Neuronal stem cell (in vitro differentiated cells): ENCODE measurements around the gene RNF222.
A peak's percentile ranks its signal among the peaks of the same experiment; 100 is the strongest.

Source experiments
- DNase-seq: peaks from one replicate; pipeline ENCODE4 v3.0.0-alpha.2; 2013; ENCODE audit warnings: low spot score
- H2AFZ ChIP-seq: one replicate; pipeline ENCODE4 v1.6.1; 2013; ENCODE audit warnings: mild to moderate bottlenecking, low read length, inconsistent platforms
- H2AK5ac ChIP-seq: 2 replicates; pipeline ENCODE4 v1.6.1; 2013; ENCODE audit warnings: low read depth, mild to moderate bottlenecking, inconsistent platforms, low read length, moderate library complexity, mixed read lengths
- H2BK120ac ChIP-seq: 2 replicates; pipeline ENCODE4 v1.6.1; 2013; ENCODE audit warnings: low read depth, mild to moderate bottlenecking, inconsistent platforms, low read length, moderate library complexity, mixed read lengths
- H2BK12ac ChIP-seq: one replicate; pipeline ENCODE4 v1.6.1; 2013; ENCODE audit warnings: low read length, inconsistent platforms
- H2BK15ac ChIP-seq: 2 replicates; pipeline ENCODE4 v1.6.1; 2013; ENCODE audit warnings: mild to moderate bottlenecking, low read length, inconsistent platforms, mixed read lengths
- H2BK5ac ChIP-seq: one replicate; pipeline ENCODE4 v1.6.1; 2013; ENCODE audit warnings: inconsistent platforms, mild to moderate bottlenecking, low read length, moderate library complexity
- H3K14ac ChIP-seq: one replicate; pipeline ENCODE4 v1.6.1; 2013; ENCODE audit warnings: low read length, inconsistent platforms
- H3K18ac ChIP-seq: 2 replicates; pipeline ENCODE4 v1.6.1; 2013; ENCODE audit warnings: low read length, inconsistent platforms
- H3K23ac ChIP-seq: 2 replicates; pipeline ENCODE4 v1.6.1; 2013; ENCODE audit warnings: low read depth, mild to moderate bottlenecking, mixed read lengths, low read length, inconsistent platforms; ENCODE audit not compliant: poor library complexity
- H3K27ac ChIP-seq: replicated peaks from 3 replicates; pipeline ENCODE4 v1.5.1; 2013; ENCODE audit warnings: low read length, inconsistent platforms
- H3K27me3 ChIP-seq, 3 experiments: 2 replicates each; pipeline ENCODE4 v1.6.1; 2013; ENCODE audit warnings: low read length in 3 of 3, mild to moderate bottlenecking in 2 of 3, inconsistent platforms in 1 of 3, low read depth in 1 of 3, mixed read lengths in 1 of 3, moderate library complexity in 1 of 3; ENCODE audit not compliant: control insufficient read depth in 3 of 3, insufficient read depth in 3 of 3
- H3K36me3 ChIP-seq, 2 donors: replicated peaks in 1 of 2; 2 replicates each; pipeline ENCODE4 v1.6.1; 2013; ENCODE audit warnings: low read length in 2 of 2; ENCODE audit not compliant: control insufficient read depth in 2 of 2, insufficient read depth in 2 of 2
- H3K4ac ChIP-seq: 2 replicates; pipeline ENCODE4 v1.6.1; 2013; ENCODE audit warnings: inconsistent platforms, mild to moderate bottlenecking, low read length, moderate library complexity
- H3K4me1 ChIP-seq, 2 donors: 1 replicate in 1 of 2; 2 replicates in 1 of 2; pipeline ENCODE4 v1.6.1; 2013; ENCODE audit warnings: low read length in 2 of 2, low read depth in 1 of 2; ENCODE audit not compliant: control insufficient read depth in 2 of 2, insufficient read depth in 1 of 2
- H3K4me2 ChIP-seq: one replicate; pipeline ENCODE4 v1.6.1; 2013; ENCODE audit warnings: mild to moderate bottlenecking, low read length, inconsistent platforms; ENCODE audit not compliant: insufficient read depth, poor library complexity, severe bottlenecking
- H3K4me3 ChIP-seq, 2 donors: 2 replicates each; pipeline ENCODE4 v1.5.1; 2013; ENCODE audit warnings: low read length in 2 of 2, mild to moderate bottlenecking in 2 of 2, inconsistent platforms in 1 of 2, moderate library complexity in 1 of 2
- H3K79me1 ChIP-seq: one replicate; pipeline ENCODE4 v1.6.1; 2013; ENCODE audit warnings: low read depth, mild to moderate bottlenecking, inconsistent platforms, low read length, moderate library complexity
- H3K9ac ChIP-seq: one replicate; pipeline ENCODE4 v1.6.1; 2013; ENCODE audit warnings: mild to moderate bottlenecking, low read depth, low read length, inconsistent platforms; ENCODE audit not compliant: poor library complexity
- H3K9me3 ChIP-seq, 2 donors: replicated peaks in 1 of 2; 2 replicates each; pipeline versions ENCODE3 to v1.6.1; 2013; ENCODE audit warnings: low read length in 2 of 2, mild to moderate bottlenecking in 2 of 2, inconsistent platforms in 1 of 2, low read depth in 1 of 2, mixed read lengths in 1 of 2, moderate library complexity in 1 of 2; ENCODE audit not compliant: control insufficient read depth in 2 of 2, insufficient read depth in 1 of 2
- H4K8ac ChIP-seq: one replicate; pipeline ENCODE4 v1.6.1; 2013; ENCODE audit warnings: low read depth, mild to moderate bottlenecking, inconsistent platforms, low read length, moderate library complexity
- H4K91ac ChIP-seq: one replicate; pipeline ENCODE4 v1.6.1; 2013; ENCODE audit warnings: low read length, low read depth, mild to moderate bottlenecking, inconsistent platforms; ENCODE audit not compliant: poor library complexity
- WGBS, 2 donors: extraction: QIAGEN DNeasy Blood & Tissue Kit; methylation state at CpG; one replicate each; pipeline ENCODE4 v1.1.7; 2013; ENCODE audit warnings: missing lambda C conversion rate in 2 of 2, mixed read lengths in 1 of 2; ENCODE audit not compliant: insufficient read length in 2 of 2, insufficient replicate concordance in 1 of 2; ENCODE audit errors: extremely low coverage in 2 of 2; 5-methylcytosine and 5-hydroxymethylcytosine counted together

RNF222 gene

DNA sequence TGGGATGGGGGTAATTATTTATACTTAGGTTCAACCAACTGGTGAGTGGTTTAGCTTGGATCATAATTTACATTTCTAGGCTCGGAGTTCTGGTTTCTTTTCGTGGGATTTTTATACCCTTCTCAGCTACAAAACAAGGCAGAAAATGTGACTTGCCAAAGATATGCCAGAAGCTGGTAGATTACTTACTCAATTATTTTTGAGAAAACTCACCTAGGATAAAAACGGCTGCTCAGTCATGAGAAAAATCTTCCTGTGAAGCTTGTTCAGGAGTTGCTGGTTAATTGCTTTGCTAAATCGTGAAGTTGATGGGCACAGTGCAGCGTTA, 39.2 kb upstream of the RNF222 start:
- WGBS, 2 donors = no CpG with 5 or more reads among the region's 5 CpGs
- Histone ChIP-seq H3K36me3 (peaks cover 3 to 11% of the 10 kb centered on the region in 2 donors), H2BK5ac (no peak overlapping the region), H3K18ac (no peak overlapping the region), H3K4me3 (peak overlapping the region; percentile 80 to 99), H3K27ac (peak overlapping the region; percentile 86), H4K8ac (no peak overlapping the region), H2BK120ac (no peak overlapping the region), H3K14ac (no peak overlapping the region), H3K4me2 (peak overlapping the region; percentile 73), H3K23ac (no peak overlapping the region), H2AK5ac (no peak overlapping the region), H3K4me1 (peaks cover 2 to 10% of the 10 kb centered on the region in 2 donors), H2BK15ac (no peak overlapping the region), H3K9me3 (no peaks in the 10 kb centered on the region), H3K9ac (no peak overlapping the region), H3K79me1 (peaks cover 7% of the 10 kb centered on the region), H2BK12ac (no peak overlapping the region), H3K4ac (no peak overlapping the region), H2AFZ (peak overlapping the region; percentile 94), H4K91ac (no peak overlapping the region), H3K27me3 (no peaks in the 10 kb centered on the region)
- DNase-seq = no peak

- H3K18ac ChIP-seq = peak overlapping the region; percentile 94
- H3K9ac ChIP-seq = peak overlapping the region; percentile 95
- peaks cover 0 to 2% (median 0%) of the 10 kb centered on the region in 3 experiments for H3K27me3 ChIP-seq
- peak overlapping the region; percentile 67 for H2BK15ac ChIP-seq
- peak overlapping the region; percentile 86 for H3K27ac ChIP-seq
- H4K8ac ChIP-seq = no peak overlapping the region
- no CpG with 5 or more reads among the region's 43 CpGs for WGBS, 2 donors
- peak overlapping the region; percentile 97 for H3K23ac ChIP-seq
- H2BK5ac ChIP-seq = peak overlapping the region; percentile 90
- DNase-seq = peak; percentile 52
- peaks cover 2 to 5% of the 10 kb centered on the region in 2 donors for H3K4me1 ChIP-seq
- H3K4me2 ChIP-seq = peak overlapping the region; percentile 73
- H3K4ac ChIP-seq = no peak overlapping the region
- peak overlapping the region; percentile 80 to 99 for H3K4me3 ChIP-seq
- peak overlapping the region; percentile 94 for H2AFZ ChIP-seq
- H2BK120ac ChIP-seq = no peak overlapping the region
- peak overlapping the region; percentile 94 for H3K14ac ChIP-seq
- no peak overlapping the region for H2AK5ac ChIP-seq
- peaks cover 7% of the 10 kb centered on the region for H3K79me1 ChIP-seq
- H4K91ac ChIP-seq = no peak overlapping the region
- H3K36me3 ChIP-seq = peaks cover 3 to 11% of the 10 kb centered on the region in 2 donors
- peak overlapping the region; percentile 41 for H2BK12ac ChIP-seq
- H3K9me3 ChIP-seq = no peaks in the 10 kb centered on the region
These were observed 38.7 kb upstream of the RNF222 start for GRCh38 chr17:8436169-8436843.

GRCh38 chr17:8435245-8436168, 37.9 kb upstream of the RNF222 start, which contains the start of gene NDEL1:
NDEL1 (plus strand) TSS chr17:8435884; CDS start chr17:8444272, 8,388 bp downstream.
- peak within 1 kb of the TSS; percentile 95 for H3K9ac ChIP-seq
- H2BK5ac ChIP-seq = peak within 1 kb of the TSS; percentile 90
- peak within 1 kb of the TSS; percentile 94 for H3K18ac ChIP-seq
- peak within 1 kb of the TSS; percentile 94 for H2AFZ ChIP-seq
- peak within 1 kb of the TSS; percentile 41 for H2BK12ac ChIP-seq
- peak within 1 kb of the TSS; percentile 67 for H2BK15ac ChIP-seq
- no CpG with 5 or more reads among the region's 68 CpGs for WGBS, 2 donors
- peaks cover 4% of the 10 kb centered on the region for H3K79me1 ChIP-seq
- peaks cover 0 to 3% (median 0%) of the 10 kb centered on the region in 3 experiments for H3K27me3 ChIP-seq
- peak within 1 kb of the TSS; percentile 86 for H3K27ac ChIP-seq
- H4K91ac ChIP-seq = no peak within 1 kb of the TSS
- no peak within 1 kb of the TSS for H2AK5ac ChIP-seq
- H3K4ac ChIP-seq = no peak within 1 kb of the TSS
- H3K36me3 ChIP-seq = peaks cover 3 to 11% of the 10 kb centered on the region in 2 donors
- H3K4me1 ChIP-seq = peaks cover 0 to 2% of the 10 kb centered on the region in 2 donors
- no peak within 1 kb of the TSS for H4K8ac ChIP-seq
- no peaks in the 10 kb centered on the region for H3K9me3 ChIP-seq
- peak within 1 kb of the TSS; percentile 73 for H3K4me2 ChIP-seq
- H2BK120ac ChIP-seq = no peak within 1 kb of the TSS
- H3K23ac ChIP-seq = peak within 1 kb of the TSS; percentile 97
- DNase-seq = peak; percentile 97
- H3K4me3 ChIP-seq = peak within 1 kb of the TSS; percentile 80 to 99
- peak within 1 kb of the TSS; percentile 94 for H3K14ac ChIP-seq

GRCh38 chr17:8430966-8431365, 33.3 kb upstream of the RNF222 start:
- Histone ChIP-seq H3K4ac (no peak overlapping the region), H3K4me2 (no peak overlapping the region), H3K36me3 (no peaks in the 10 kb centered on the region), H2AFZ (peak overlapping the region; percentile 36), H2BK12ac (no peak overlapping the region), H4K8ac (no peak overlapping the region), H3K27me3 (peaks cover 0 to 3% (median 0%) of the 10 kb centered on the region in 3 experiments), H3K27ac (no peak overlapping the region), H2AK5ac (no peak overlapping the region), H2BK15ac (no peak overlapping the region), H2BK120ac (no peak overlapping the region), H3K18ac (no peak overlapping the region), H3K4me3 (no peak overlapping the region), H3K14ac (no peak overlapping the region), H3K9me3 (no peaks in the 10 kb centered on the region), H2BK5ac (no peak overlapping the region), H3K23ac (no peak overlapping the region), H3K9ac (no peak overlapping the region), H4K91ac (no peak overlapping the region), H3K79me1 (peaks cover under 1% of the 10 kb centered on the region), H3K4me1 (peaks cover 0 to 2% of the 10 kb centered on the region in 2 donors)
- DNase-seq = no peak
- no CpG with 5 or more reads among the region's 7 CpGs for WGBS, 2 donors
